H1 (cell line): ENCODE results near the gene AAR2. TPM values are rescaled to one million over a fixed set of nuclear protein-coding genes. Genes with fewer than 3 reads are reported as not detected.

Source experiments
- CTCF ChIA-PET: fragments of 300-600 bp; sonication (Branson Sonifier 250); formaldehyde crosslinking; loops from one replicate; lab custom pipeline; 2021; ENCODE audit not compliant: partially characterized antibody; lab: Charles Lee
- POLR2A ChIA-PET: fragments of 300-600 bp; sonication (Branson Sonifier 250); formaldehyde crosslinking; loops from one replicate; lab custom pipeline; 2021; ENCODE audit warnings: inconsistent platforms; ENCODE audit not compliant: partially characterized antibody; lab: Charles Lee
- DNase-seq, 2 experiments: peaks; one replicate each; pipeline versions ENCODE4 v3.0.0 to v3.0.0-alpha.2; 2010 to 2022; ENCODE audit warnings: low spot score in 2 of 2, low read depth in 1 of 2, mixed read lengths in 1 of 2
- FAIRE-seq: peaks from 2 replicates; lab custom pipeline; 2011; peaks lifted over from hg19 to GRCh38; lab: Jason Lieb, UNC
- H2AFZ ChIP-seq: 2 replicates; pipeline ENCODE4 v1.8.1; 2012; ENCODE audit warnings: low read length, inconsistent platforms
- H2AK5ac ChIP-seq: 2 replicates; pipeline ENCODE4 v1.6.1; 2013; ENCODE audit warnings: low read depth, low read length
- H2BK120ac ChIP-seq: replicated peaks from 2 replicates; pipeline ENCODE3; 2013; ENCODE audit warnings: low read depth, low read length, inconsistent platforms
- H2BK12ac ChIP-seq: 2 replicates; pipeline ENCODE4 v1.6.1; 2013; ENCODE audit warnings: low read depth, low read length
- H2BK15ac ChIP-seq: 2 replicates; pipeline ENCODE4 v1.6.1; 2013; ENCODE audit warnings: low read length
- H2BK20ac ChIP-seq: 2 replicates; pipeline ENCODE4 v1.6.1; 2013; ENCODE audit warnings: low read length
- H2BK5ac ChIP-seq: 2 replicates; pipeline ENCODE4 v1.6.1; 2013; ENCODE audit warnings: low read depth, low read length
- H3K14ac ChIP-seq: 2 replicates; pipeline ENCODE4 v1.6.1; 2013; ENCODE audit warnings: inconsistent platforms; ENCODE audit not compliant: insufficient read length
- H3K18ac ChIP-seq: 2 replicates; pipeline ENCODE4 v1.6.1; 2013; ENCODE audit warnings: low read length; ENCODE audit errors: extremely low read depth
- H3K23ac ChIP-seq: 2 replicates; pipeline ENCODE4 v1.6.1; 2013; ENCODE audit warnings: inconsistent platforms; ENCODE audit not compliant: insufficient read length
- H3K23me2 ChIP-seq: 2 replicates; pipeline ENCODE4 v1.6.1; 2013; ENCODE audit warnings: low read depth, low read length
- H3K27ac ChIP-seq: 2 replicates; pipeline ENCODE4 v1.6.1; 2011; ENCODE audit warnings: low read depth, low read length, inconsistent platforms
- H3K27me3 ChIP-seq, 4 experiments: replicated peaks in 1 of 4; 1 replicate in 1 of 4; 2 replicates in 3 of 4; pipeline versions ENCODE4 v1.6.1 to v1.8.1; 2011 to 2013; ENCODE audit warnings: low read length in 3 of 4, mild to moderate bottlenecking in 3 of 4, inconsistent platforms in 2 of 4, mixed read lengths in 2 of 4, moderate library complexity in 1 of 4; ENCODE audit not compliant: control insufficient read depth in 3 of 4, insufficient read depth in 3 of 4; ENCODE audit errors: extremely low read depth in 1 of 4
- H3K36me3 ChIP-seq, 4 experiments: 2 replicates each; pipeline versions ENCODE4 v1.6.1 to v1.8.1; 2011 to 2013; ENCODE audit warnings: mild to moderate bottlenecking in 4 of 4, low read length in 3 of 4, moderate library complexity in 2 of 4, control low read depth in 1 of 4, inconsistent platforms in 1 of 4; ENCODE audit not compliant: insufficient read depth in 4 of 4, control insufficient read depth in 2 of 4
- H3K4ac ChIP-seq: replicated peaks from 2 replicates; pipeline ENCODE3; 2013; ENCODE audit warnings: low read length, low read depth, mixed read lengths, inconsistent platforms; ENCODE audit not compliant: insufficient read length
- H3K4me1 ChIP-seq, 4 experiments: replicated peaks in 1 of 4; 1 replicate in 1 of 4; 2 replicates in 3 of 4; pipeline versions ENCODE4 v1.6.1 to v1.8.1; 2011 to 2013; ENCODE audit warnings: low read length in 3 of 4, inconsistent platforms in 2 of 4, mixed read lengths in 1 of 4; ENCODE audit not compliant: insufficient read depth in 4 of 4, control insufficient read depth in 3 of 4
- H3K4me2 ChIP-seq, 2 experiments: 2 replicates each; pipeline versions ENCODE4 v1.6.1 to v1.8.1; 2011 to 2013; ENCODE audit warnings: low read depth in 2 of 2, low read length in 2 of 2, control low read depth in 1 of 2, inconsistent platforms in 1 of 2, mild to moderate bottlenecking in 1 of 2; ENCODE audit not compliant: insufficient read depth in 1 of 2
- H3K4me3 ChIP-seq, 4 experiments: fragments of 200-600, 300-600 bp in 1 of 4; sonication (generic), shearing (Covaris generic), sonication (Bioruptor Twin) in 1 of 4; 2 replicates each; pipeline versions ENCODE4 v1.5.1 to v1.8.1; 2011 to 2016; ENCODE audit warnings: low read length in 4 of 4, low read depth in 3 of 4, control low read depth in 2 of 4, inconsistent platforms in 2 of 4, mild to moderate bottlenecking in 2 of 4, mixed read lengths in 1 of 4, moderate library complexity in 1 of 4; ENCODE audit not compliant: insufficient read depth in 2 of 4; ENCODE audit errors: extremely low read depth in 1 of 4
- H3K56ac ChIP-seq: replicated peaks from 2 replicates; pipeline ENCODE3; 2013; ENCODE audit warnings: low read depth, mild to moderate bottlenecking, mixed read lengths, low read length, inconsistent platforms; ENCODE audit not compliant: insufficient read length
- H3K79me1 ChIP-seq: 2 replicates; pipeline ENCODE4 v1.6.1; 2013; ENCODE audit warnings: low read depth, low read length, control low read depth
- H3K79me2 ChIP-seq, 2 experiments: 2 replicates each; pipeline versions ENCODE4 v1.6.1 to v1.8.1; 2012 to 2013; ENCODE audit warnings: low read length in 2 of 2, mild to moderate bottlenecking in 2 of 2, inconsistent platforms in 1 of 2; ENCODE audit not compliant: insufficient read depth in 2 of 2, control insufficient read depth in 1 of 2
- H3K9ac ChIP-seq, 4 experiments: replicated peaks in 1 of 4; 1 replicate in 1 of 4; 2 replicates in 3 of 4; pipeline versions ENCODE4 v1.6.1 to v1.8.1; 2011 to 2013; ENCODE audit warnings: low read depth in 3 of 4, low read length in 3 of 4, control low read depth in 2 of 4, mild to moderate bottlenecking in 2 of 4, moderate library complexity in 2 of 4, inconsistent platforms in 1 of 4; ENCODE audit errors: extremely low read depth in 1 of 4
- H3K9me3 ChIP-seq, 2 experiments: 2 replicates each; pipeline versions ENCODE4 v1.6.1 to v1.8.1; 2012 to 2013; ENCODE audit warnings: mild to moderate bottlenecking in 2 of 2, moderate library complexity in 2 of 2, control low read depth in 1 of 2, inconsistent platforms in 1 of 2, low read depth in 1 of 2, low read length in 1 of 2, mixed read lengths in 1 of 2; ENCODE audit not compliant: insufficient read depth in 2 of 2
- H4K20me1 ChIP-seq, 2 experiments: replicated peaks in 1 of 2; 2 replicates each; pipeline versions ENCODE3 to v1.8.1; 2011 to 2013; ENCODE audit warnings: inconsistent platforms in 2 of 2, low read length in 2 of 2, mild to moderate bottlenecking in 1 of 2; ENCODE audit not compliant: insufficient read depth in 2 of 2, control insufficient read depth in 1 of 2
- H4K5ac ChIP-seq: 2 replicates; pipeline ENCODE4 v1.6.1; 2013; ENCODE audit warnings: low read length, low read depth, mixed read lengths, inconsistent platforms; ENCODE audit not compliant: insufficient read length
- H4K8ac ChIP-seq: 2 replicates; pipeline ENCODE4 v1.8.0; 2013; ENCODE audit warnings: mild to moderate bottlenecking, moderate library complexity, low read length, inconsistent platforms; ENCODE audit not compliant: insufficient read depth; ENCODE audit errors: extremely low read depth
- H4K91ac ChIP-seq: replicated peaks from 2 replicates; pipeline ENCODE3; 2013; ENCODE audit warnings: low read length, mixed read lengths, inconsistent platforms; ENCODE audit not compliant: insufficient read length
- CHD1 ChIP-seq: IDR thresholded peaks from 2 replicates; pipeline ENCODE4 v1.6.1; 2012; ENCODE audit warnings: low read depth, low read length, improper control_type of control experiment
- CHD2 ChIP-seq: IDR thresholded peaks from 2 replicates; pipeline ENCODE4 v1.6.1; 2012; ENCODE audit warnings: low read length, improper control_type of control experiment
- CTBP2 ChIP-seq: IDR thresholded peaks from 2 replicates; pipeline ENCODE4 v1.7.0; 2011; ENCODE audit warnings: borderline replicate concordance, mild to moderate bottlenecking, moderate library complexity, mixed read lengths, low read length; ENCODE audit not compliant: insufficient read depth, insufficient read length
- EP300 ChIP-seq, 2 experiments: IDR thresholded peaks; 1 replicate in 1 of 2; 2 replicates in 1 of 2; pipeline ENCODE4 v1.6.1; 2011 to 2012; ENCODE audit warnings: low read depth in 2 of 2, low read length in 2 of 2, mild to moderate bottlenecking in 2 of 2, borderline replicate concordance in 1 of 2, inconsistent platforms in 1 of 2, moderate library complexity in 1 of 2
- GABPA ChIP-seq: IDR thresholded peaks from 2 replicates; pipeline ENCODE4 v1.6.1; 2011; ENCODE audit warnings: mild to moderate bottlenecking, low read length, moderate library complexity, borderline replicate concordance; ENCODE audit not compliant: insufficient read depth
- GTF2F1 ChIP-seq: IDR thresholded peaks from 2 replicates; pipeline ENCODE4 v1.6.1; 2012; ENCODE audit warnings: low read depth, low read length, improper control_type of control experiment, borderline replicate concordance
- KDM1A ChIP-seq: fragments of 200-600, 300-600 bp; sonication (generic); IDR thresholded peaks from 2 replicates; pipeline ENCODE4 v1.7.1; 2016; ENCODE audit warnings: mild to moderate bottlenecking, low read length, borderline replicate concordance
- NANOG ChIP-seq: IDR thresholded peaks from 2 replicates; pipeline ENCODE4 v1.6.1; 2011; ENCODE audit warnings: low read length, low read depth, mild to moderate bottlenecking, inconsistent platforms; ENCODE audit not compliant: insufficient read depth, poor library complexity, severe bottlenecking
- NRF1 ChIP-seq: IDR thresholded peaks from 2 replicates; pipeline ENCODE4 v1.6.1; 2011; ENCODE audit warnings: mild to moderate bottlenecking, low read depth, low read length, improper control_type of control experiment
- POLR2A ChIP-seq, 2 experiments: IDR thresholded peaks; 1 replicate in 1 of 2; 2 replicates in 1 of 2; pipeline ENCODE4 v1.6.1; 2011; ENCODE audit warnings: low read depth in 2 of 2, low read length in 2 of 2, mild to moderate bottlenecking in 2 of 2; ENCODE audit errors: control extremely low read depth in 1 of 2
- TCF12 ChIP-seq: IDR thresholded peaks from 2 replicates; pipeline ENCODE4 v1.6.1; 2011; ENCODE audit warnings: low read depth, mild to moderate bottlenecking, low read length
- WGBS, 2 experiments: shearing (Covaris generic) in 1 of 2; methylation state at CpG; one replicate each; pipeline versions ENCODE4 v1.1.6 to v1.1.7; 2013 to 2015; ENCODE audit warnings: low lambda C conversion rate in 2 of 2, mixed read lengths in 2 of 2, inconsistent platforms in 1 of 2, low coverage in 1 of 2, missing lambda C conversion rate in 1 of 2; ENCODE audit not compliant: insufficient replicate concordance in 2 of 2, insufficient coverage in 1 of 2, insufficient read length in 1 of 2; ENCODE audit errors: extremely low coverage in 1 of 2, missing lambda C conversion rate in 1 of 2; 5-methylcytosine and 5-hydroxymethylcytosine counted together
- polyA plus RNA-seq, 7 experiments: library from polyadenylated mRNA; depleted of rRNA in 3 of 7; stranded (reverse) in 5 of 7; unstranded in 2 of 7; fragments of >200 nt in 5 of 7; fragments of 200-250 nt in 2 of 7; gene quantifications; 1 replicate in 5 of 7; 2 replicates in 1 of 7; 4 replicates in 1 of 7; pipeline versions ENCODE4 v1.2.1 to v1.2.3, GENCODE V29; 2011 to 2013; ENCODE audit warnings: missing spikeins in 2 of 7, mixed read lengths in 2 of 7
- total RNA-seq: library from RNA; stranded (reverse); fragmentation: NEBNext Ultra II Directional; extraction: Animal tissue kit (Norgen Biotek cat#: 25700); gene quantifications from 2 replicates; pipeline ENCODE4 v1.2.1, GENCODE V29; 2021
- TF ChIP-seq, protein P1 (sequence below): IDR thresholded peaks from 2 replicates; pipeline ENCODE4 v1.6.1; 2011; ENCODE audit warnings: low read depth, mild to moderate bottlenecking, low read length; ENCODE audit not compliant: insufficient read depth

The AAR2 gene
- total and polyA plus RNA-seq, 2 of the 8 experiments (the other 6 are each of a cell fraction or from before 2014, with no cell fraction given), result 25.5 to 36.1 TPM

DNA sequence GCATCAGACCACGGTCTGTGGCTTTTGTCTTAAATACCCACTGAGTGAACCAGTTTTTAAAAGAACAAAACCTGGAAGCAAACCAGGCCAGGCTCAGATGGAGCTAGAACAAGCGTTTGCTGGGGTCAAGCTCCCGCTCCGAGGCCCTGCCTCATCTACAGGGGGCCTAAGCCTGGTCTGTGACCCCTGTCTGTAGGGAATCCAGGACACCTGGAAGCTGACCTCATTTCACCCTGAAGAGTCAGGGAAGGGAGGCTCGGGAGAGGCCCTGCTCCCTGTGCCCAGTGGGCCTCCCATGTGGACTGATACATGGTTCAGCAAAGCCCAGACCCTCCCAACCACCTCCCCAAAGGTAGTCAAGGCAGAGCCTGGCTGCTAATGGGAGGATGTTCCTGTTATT, 43.1 kb downstream of the AAR2 start:
- H3K9me3 ChIP-seq, result no peaks in the 10 kb centered on the region
- H2BK15ac ChIP-seq, result no peak overlapping the region
- no peak overlapping the region for H3K4me2 ChIP-seq
- no peak for DNase-seq
- no peak overlapping the region for H3K4me3 ChIP-seq
- no peak overlapping the region for H4K8ac ChIP-seq
- H4K20me1 ChIP-seq, result peaks cover 0 to 5% of the 10 kb centered on the region in 2 experiments
- H3K14ac ChIP-seq, result no peak overlapping the region
- H3K27me3 ChIP-seq, result no peaks in the 10 kb centered on the region
- ChIA-PET CTCF (interaction anchor here (0.6 to 2.4 kb wide), 8 partner anchors 11 to 1794 kb away, joined by 3 to 10 read pairs (median 6); no protein-coding TSS in a partner anchor), POLR2A (interaction anchor here (0.6 kb wide), 1 partner anchor 294 kb away, joined by 7 read pairs; no protein-coding TSS in a partner anchor)
- H2BK20ac ChIP-seq, result no peak overlapping the region
- H3K23me2 ChIP-seq, result peaks cover 4% of the 10 kb centered on the region; the same call in 1 of the 2 replicates
- no peaks in the 10 kb centered on the region for H3K79me2 ChIP-seq
- no peak overlapping the region for H3K4ac ChIP-seq
- H2BK120ac ChIP-seq, result no peak overlapping the region
- no peak overlapping the region for H3K18ac ChIP-seq
- H4K5ac ChIP-seq, result no peak overlapping the region
- no peak overlapping the region for H2AK5ac ChIP-seq
- no peak overlapping the region for H3K9ac ChIP-seq
- TF ChIP-seq EP300 (IDR thresholded peaks at IDR 0.05; ENCODE audit: borderline replicate concordance in 1 of 2, low read depth in 2 of 2, low read length in 2 of 2), result no peak
- no peak for TF ChIP-seq POLR2A (IDR thresholded peaks at IDR 0.05; ENCODE audit: control extremely low read depth in 1 of 2, low read depth in 2 of 2, low read length in 2 of 2)
- TF ChIP-seq, protein P1, sequence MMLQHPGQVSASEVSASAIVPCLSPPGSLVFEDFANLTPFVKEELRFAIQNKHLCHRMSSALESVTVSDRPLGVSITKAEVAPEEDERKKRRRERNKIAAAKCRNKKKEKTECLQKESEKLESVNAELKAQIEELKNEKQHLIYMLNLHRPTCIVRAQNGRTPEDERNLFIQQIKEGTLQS, result no peak
- TF ChIP-seq GTF2F1, result no peak
- no peak for TF ChIP-seq TCF12
- TF ChIP-seq CHD2, result no peak
- TF ChIP-seq KDM1A, result no peak
- TF ChIP-seq CHD1, result no peak
- TF ChIP-seq NRF1, result no peak
- TF ChIP-seq CTBP2, result no peak
- no peak for TF ChIP-seq NANOG
- TF ChIP-seq GABPA, result no peak
- TF ChIP-seq, all 59 proteins: peak for 0
- FAIRE-seq, result no peak
- Histone ChIP-seq H3K4me1 (no peaks in the 10 kb centered on the region; a peak in 1 of 7 replicates), H2BK12ac (no peak overlapping the region), H2BK5ac (no peak overlapping the region), H2AFZ (no peak overlapping the region), H3K23ac (no peak overlapping the region), H3K27ac (no peak overlapping the region), H3K79me1 (no peaks in the 10 kb centered on the region), H3K56ac (no peak overlapping the region), H4K91ac (no peak overlapping the region), H3K36me3 (no peaks in the 10 kb centered on the region)
- WGBS, 2 experiments, result 80% methylated on average over 5 of the region's 5 CpGs; no CpG with 5 or more reads in 1 of the 2 experiments
